Measurements from ENCODE around the gene MACROD1. TPM values are rescaled to one million over a fixed set of nuclear protein-coding genes. Genes with fewer than 3 reads are reported as not detected.

The MACROD1 gene
- total RNA-seq, 1 donor from 2014 or later: 27.8 TPM

GRCh38 chr11:64008283-64008913, 157.5 kb downstream of the MACROD1 start:
- no peak for DNase-seq (ENCODE audit: low read depth)
- no peak for TF ChIP-seq CTCF (conservative IDR thresholded peaks at IDR 0.05; ENCODE audit: low read depth, low read length)
- H3K4me3 ChIP-seq (ENCODE audit: low read depth, low read length): no peak overlapping the region

GRCh38 chr11:64007629-64008282, 158.2 kb downstream of the MACROD1 start:
- no peak for TF ChIP-seq CTCF (conservative IDR thresholded peaks at IDR 0.05; ENCODE audit: low read depth, low read length)
- peak overlapping the region; percentile 1 for H3K4me3 ChIP-seq (ENCODE audit: low read depth, low read length)
- no peak for DNase-seq (ENCODE audit: low read depth)

DNA sequence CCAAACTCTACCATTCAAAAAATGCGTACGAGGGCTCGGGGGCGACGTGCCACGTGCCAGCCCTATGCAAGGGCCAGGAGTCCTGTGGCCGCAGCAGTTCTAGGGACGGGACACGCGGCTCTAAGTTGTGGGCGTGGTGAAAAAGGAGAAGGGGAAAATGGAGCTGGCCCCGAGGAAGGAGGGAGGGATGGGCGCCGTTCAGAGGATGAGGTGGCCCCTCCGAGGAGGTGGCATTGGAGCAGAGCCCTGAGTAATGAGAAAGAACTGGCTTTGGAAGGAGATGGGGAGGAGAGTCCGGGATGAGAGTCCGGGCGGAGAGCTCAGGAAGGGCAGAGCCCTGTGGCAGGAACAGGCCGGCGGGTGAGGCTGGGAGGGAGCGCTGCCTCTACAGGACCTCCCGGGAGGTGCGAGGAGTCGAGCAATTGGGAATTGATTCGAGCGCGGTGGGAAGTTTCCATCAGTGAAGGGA, 158.7 kb downstream of the MACROD1 start:
- no peak for DNase-seq (ENCODE audit: low read depth)

DNA sequence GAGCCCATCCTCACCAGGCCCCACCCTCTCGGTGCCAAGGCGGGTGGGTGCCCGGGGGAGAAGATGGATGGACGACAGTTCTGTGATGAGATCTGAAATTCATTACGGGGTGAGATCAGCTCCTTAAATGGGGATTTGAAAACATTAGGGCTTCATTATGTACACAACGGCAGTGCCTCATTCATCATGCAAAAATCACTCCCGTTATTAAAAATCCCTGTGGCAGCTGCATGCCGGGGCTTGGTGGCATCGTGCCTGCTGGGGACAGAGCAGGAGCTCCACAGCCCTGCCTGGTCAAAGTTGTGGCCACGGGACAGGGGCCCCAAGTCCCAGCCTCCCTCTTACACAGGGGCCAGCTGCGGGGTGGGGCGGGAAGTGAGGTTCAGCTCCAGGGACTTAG, 159.5 kb downstream of the MACROD1 start:
- TF ChIP-seq CTCF (conservative IDR thresholded peaks at IDR 0.05; ENCODE audit: low read depth, low read length): no peak
- H3K4me3 ChIP-seq (ENCODE audit: low read depth, low read length): no peak overlapping the region
- no peak for DNase-seq (ENCODE audit: low read depth)

More for the DNA sequence above, 158.7 kb downstream of the MACROD1 start:
- no peak overlapping the region for H3K4me3 ChIP-seq (ENCODE audit: low read depth, low read length)
- TF ChIP-seq CTCF (conservative IDR thresholded peaks at IDR 0.05; ENCODE audit: low read depth, low read length): peak; percentile 8

DNA sequence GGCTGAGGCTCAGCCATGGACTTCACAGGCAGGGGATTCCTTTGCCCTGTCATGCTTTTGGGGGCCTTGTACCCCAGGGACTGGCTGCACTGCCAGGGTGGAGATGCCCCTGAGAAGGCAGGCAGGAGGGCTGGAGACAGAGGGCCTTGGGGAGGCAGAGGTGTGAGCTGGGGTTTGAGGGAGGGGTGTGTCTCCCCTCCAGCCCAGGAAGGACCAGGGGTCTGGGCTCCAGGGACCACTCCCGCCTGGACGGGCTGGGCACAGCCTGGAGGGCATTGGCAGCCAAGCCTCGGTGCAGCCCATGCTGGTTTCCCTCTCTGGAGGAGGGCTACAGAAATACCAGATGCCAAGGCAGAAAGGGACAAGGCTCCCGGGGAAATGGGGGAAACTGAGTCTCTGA, 160.2 kb downstream of the MACROD1 start:
- DNase-seq (ENCODE audit: low read depth): no peak
- no peak for TF ChIP-seq CTCF (conservative IDR thresholded peaks at IDR 0.05; ENCODE audit: low read depth, low read length)

GRCh38 chr11:64004590-64004984, 161.3 kb downstream of the MACROD1 start:
- no peak overlapping the region for H3K4me3 ChIP-seq (ENCODE audit: low read depth, low read length)
- TF ChIP-seq CTCF (conservative IDR thresholded peaks at IDR 0.05; ENCODE audit: low read depth, low read length): no peak
- DNase-seq (ENCODE audit: low read depth): no peak

More for the DNA sequence above, 160.2 kb downstream of the MACROD1 start:
- no peak overlapping the region for H3K4me3 ChIP-seq (ENCODE audit: low read depth, low read length)

All from epithelial cell of proximal tubule (primary cell).